Uterus (tissue), 2 donors: ENCODE results near the gene DPP10.

Source experiments
- POLR2A ChIP-seq, 2 donors: fragments of 450-650 bp; IDR thresholded peaks; one replicate each; pipeline ENCODE4 v1.6.1; 2016; ENCODE audit warnings: antibody characterized with exemption in 2 of 2, mild to moderate bottlenecking in 1 of 2, moderate library complexity in 1 of 2
- TF ChIP-seq, protein P1 (sequence below), 4 experiments: fragments of 200-600 bp in 2 of 4; fragments of 450-650 bp in 2 of 4; sonication (generic) in 2 of 4; IDR thresholded peaks; one replicate each; pipeline ENCODE4 v1.5.1; 2016 to 2019; ENCODE audit warnings: antibody characterized with exemption in 4 of 4, mild to moderate bottlenecking in 2 of 4, moderate library complexity in 1 of 4

DNA sequence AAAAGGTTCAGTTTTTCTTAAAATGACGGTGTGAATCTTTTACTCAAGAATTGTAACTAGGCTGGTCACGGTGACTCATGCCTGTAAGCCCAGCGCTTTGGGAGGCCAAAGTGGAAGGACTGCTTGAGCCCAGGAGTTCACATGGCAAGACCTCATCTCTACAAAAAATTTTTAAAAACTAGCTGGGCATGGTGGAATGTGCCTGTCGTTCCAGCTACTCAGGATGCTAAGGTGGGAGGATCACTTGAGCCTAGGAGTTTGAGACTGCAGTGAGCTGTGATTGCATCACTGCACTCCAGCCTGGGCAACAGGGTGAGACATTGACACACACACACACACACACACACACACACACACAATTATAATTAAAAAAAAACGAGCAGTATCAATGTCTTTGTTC, 369.8 kb downstream of the DPP10 start:
- TF ChIP-seq, protein P1, sequence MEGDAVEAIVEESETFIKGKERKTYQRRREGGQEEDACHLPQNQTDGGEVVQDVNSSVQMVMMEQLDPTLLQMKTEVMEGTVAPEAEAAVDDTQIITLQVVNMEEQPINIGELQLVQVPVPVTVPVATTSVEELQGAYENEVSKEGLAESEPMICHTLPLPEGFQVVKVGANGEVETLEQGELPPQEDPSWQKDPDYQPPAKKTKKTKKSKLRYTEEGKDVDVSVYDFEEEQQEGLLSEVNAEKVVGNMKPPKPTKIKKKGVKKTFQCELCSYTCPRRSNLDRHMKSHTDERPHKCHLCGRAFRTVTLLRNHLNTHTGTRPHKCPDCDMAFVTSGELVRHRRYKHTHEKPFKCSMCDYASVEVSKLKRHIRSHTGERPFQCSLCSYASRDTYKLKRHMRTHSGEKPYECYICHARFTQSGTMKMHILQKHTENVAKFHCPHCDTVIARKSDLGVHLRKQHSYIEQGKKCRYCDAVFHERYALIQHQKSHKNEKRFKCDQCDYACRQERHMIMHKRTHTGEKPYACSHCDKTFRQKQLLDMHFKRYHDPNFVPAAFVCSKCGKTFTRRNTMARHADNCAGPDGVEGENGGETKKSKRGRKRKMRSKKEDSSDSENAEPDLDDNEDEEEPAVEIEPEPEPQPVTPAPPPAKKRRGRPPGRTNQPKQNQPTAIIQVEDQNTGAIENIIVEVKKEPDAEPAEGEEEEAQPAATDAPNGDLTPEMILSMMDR (IDR thresholded peaks at IDR 0.05) = no peak
- no peak for TF ChIP-seq POLR2A (IDR thresholded peaks at IDR 0.05)
